ENCODE results near the gene MOCOS. TPM values are rescaled to one million over a fixed set of nuclear protein-coding genes. Genes with fewer than 3 reads are reported as not detected.

Gene MOCOS
- polyA plus RNA-seq, 1 donor (not counting 4 experiments of a cell fraction or from before 2014, with no cell fraction given) = 2.8 TPM

DNA sequence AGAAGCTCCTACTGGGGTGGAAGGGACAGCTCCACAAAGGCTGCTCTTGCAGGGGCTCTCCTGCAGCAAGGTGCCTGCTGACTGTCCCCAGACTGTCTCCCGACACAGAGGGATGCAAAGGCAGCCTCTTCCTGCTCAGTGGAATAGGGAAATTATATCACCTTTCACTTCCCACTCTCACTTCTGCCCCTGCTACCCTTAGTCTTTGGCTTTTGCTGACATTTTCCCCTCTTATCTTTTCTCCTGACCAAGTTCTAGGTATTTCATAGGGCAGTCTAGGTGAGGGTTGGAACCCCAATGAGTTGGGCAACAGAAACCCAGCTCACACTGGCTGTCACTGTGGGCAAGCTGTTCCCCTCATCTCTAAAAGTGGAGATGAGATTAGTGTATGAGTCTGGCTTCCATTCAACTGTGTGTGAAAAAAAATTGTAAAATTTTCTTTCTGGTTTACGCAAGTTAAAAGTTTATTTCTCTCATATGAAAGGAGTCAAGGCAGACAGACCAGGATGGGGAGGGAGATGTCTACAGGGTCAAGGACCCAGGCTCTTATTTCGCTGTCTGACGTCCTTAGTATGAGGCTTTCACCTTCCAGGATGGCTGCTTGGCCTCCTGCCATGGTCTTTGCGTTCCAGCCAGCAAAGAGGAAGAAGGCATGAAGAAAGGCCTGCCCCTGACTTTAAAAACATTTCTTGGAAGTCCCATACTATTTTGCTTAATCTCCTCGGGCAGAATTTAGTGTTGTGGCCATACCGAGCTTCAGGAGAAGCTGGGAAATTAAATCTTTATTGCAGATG is 7.5 kb upstream of the MOCOS start:
- Histone ChIP-seq H3K27me3 (ENCODE audit: control insufficient read depth, extremely low read depth, insufficient read depth, low read length) (no peaks in the 10 kb centered on the region), H3K4me3 (ENCODE audit: control insufficient read depth in 2 of 3, extremely low read depth in 1 of 3, insufficient read depth in 2 of 3, low read depth in 1 of 3, low read length in 3 of 3) (no peak overlapping the region), H2AFZ (ENCODE audit: control insufficient read depth, low read length) (no peak overlapping the region), H3K9ac (ENCODE audit: control insufficient read depth, extremely low read depth, insufficient read depth, low read length) (no peak overlapping the region), H3K9me1 (ENCODE audit: control insufficient read depth, extremely low read depth, insufficient read depth, low read length) (no peaks in the 10 kb centered on the region), H3K4me2 (ENCODE audit: control insufficient read depth, extremely low read depth, insufficient read depth, low read depth, low read length) (no peak overlapping the region), H3K9me3 (ENCODE audit: control insufficient read depth, low read depth, low read length) (no peaks in the 10 kb centered on the region), H4K20me1 (ENCODE audit: control insufficient read depth, extremely low read depth, insufficient read depth, low read length) (no peaks in the 10 kb centered on the region), H3K27ac (ENCODE audit: control insufficient read depth, insufficient read depth, low read length) (no peak overlapping the region), H3K36me3 (ENCODE audit: control insufficient read depth in 2 of 2, extremely low read depth in 1 of 2, insufficient read depth in 2 of 2, low read length in 2 of 2) (peaks cover 3 to 4% of the 10 kb centered on the region in 2 experiments), H3K79me2 (ENCODE audit: control insufficient read depth, insufficient read depth, low read length) (no peaks in the 10 kb centered on the region), H3K4me1 (ENCODE audit: control insufficient read depth, extremely low read depth, insufficient read depth, low read length) (no peaks in the 10 kb centered on the region)
- dilution Hi-C loops (cut with MboI; ENCODE audit: extremely low pct_ligation_motif_present, low sequenced_read_pairs) = no loop called here
- FAIRE-seq (no peak), DNase-seq (ENCODE audit: low read depth, low spot score) (no peak)
- no peak for TF ChIP-seq EZH2 (IDR thresholded peaks at IDR 0.05; ENCODE audit: low read length)
- TF ChIP-seq, protein P1, sequence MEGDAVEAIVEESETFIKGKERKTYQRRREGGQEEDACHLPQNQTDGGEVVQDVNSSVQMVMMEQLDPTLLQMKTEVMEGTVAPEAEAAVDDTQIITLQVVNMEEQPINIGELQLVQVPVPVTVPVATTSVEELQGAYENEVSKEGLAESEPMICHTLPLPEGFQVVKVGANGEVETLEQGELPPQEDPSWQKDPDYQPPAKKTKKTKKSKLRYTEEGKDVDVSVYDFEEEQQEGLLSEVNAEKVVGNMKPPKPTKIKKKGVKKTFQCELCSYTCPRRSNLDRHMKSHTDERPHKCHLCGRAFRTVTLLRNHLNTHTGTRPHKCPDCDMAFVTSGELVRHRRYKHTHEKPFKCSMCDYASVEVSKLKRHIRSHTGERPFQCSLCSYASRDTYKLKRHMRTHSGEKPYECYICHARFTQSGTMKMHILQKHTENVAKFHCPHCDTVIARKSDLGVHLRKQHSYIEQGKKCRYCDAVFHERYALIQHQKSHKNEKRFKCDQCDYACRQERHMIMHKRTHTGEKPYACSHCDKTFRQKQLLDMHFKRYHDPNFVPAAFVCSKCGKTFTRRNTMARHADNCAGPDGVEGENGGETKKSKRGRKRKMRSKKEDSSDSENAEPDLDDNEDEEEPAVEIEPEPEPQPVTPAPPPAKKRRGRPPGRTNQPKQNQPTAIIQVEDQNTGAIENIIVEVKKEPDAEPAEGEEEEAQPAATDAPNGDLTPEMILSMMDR (optimal IDR thresholded peaks at IDR 0.05 in 1 of 3, IDR thresholded peaks at IDR 0.05 in 1 of 3, conservative IDR thresholded peaks at IDR 0.05 in 1 of 3; ENCODE audit: extremely low read depth in 1 of 3, insufficient read depth in 2 of 3, low read length in 3 of 3) = no peak

DNA sequence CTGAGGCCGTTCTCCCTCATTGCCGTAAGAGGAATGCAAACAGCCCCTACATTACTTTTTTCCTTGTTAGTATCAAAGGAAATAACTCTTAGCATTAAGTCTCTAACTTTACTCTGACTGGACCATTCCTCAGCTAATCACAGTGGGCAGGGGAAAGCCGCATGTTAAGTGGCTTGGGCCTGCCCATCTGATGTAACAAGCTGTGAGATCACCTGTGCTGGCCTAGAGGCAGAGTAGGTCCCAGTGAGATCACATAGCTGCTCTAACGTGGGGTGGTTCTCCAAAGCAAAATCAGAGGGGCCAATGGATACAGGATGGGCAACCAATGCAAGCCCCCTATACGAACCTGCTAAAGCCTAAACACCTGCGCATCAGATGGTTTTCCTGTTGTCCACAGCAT is 5.9 kb upstream of the MOCOS start:
- H4K20me1 ChIP-seq (ENCODE audit: control insufficient read depth, extremely low read depth, insufficient read depth, low read length) = no peaks in the 10 kb centered on the region
- no peaks in the 10 kb centered on the region for H3K27me3 ChIP-seq (ENCODE audit: control insufficient read depth, extremely low read depth, insufficient read depth, low read length)
- FAIRE-seq (no peak), DNase-seq (ENCODE audit: low read depth, low spot score) (no peak)
- no peak overlapping the region for H2AFZ ChIP-seq (ENCODE audit: control insufficient read depth, low read length)
- H3K36me3 ChIP-seq (ENCODE audit: control insufficient read depth in 2 of 2, extremely low read depth in 1 of 2, insufficient read depth in 2 of 2, low read length in 2 of 2) = peaks cover 0 to 2% of the 10 kb centered on the region in 2 experiments
- no peaks in the 10 kb centered on the region for H3K79me2 ChIP-seq (ENCODE audit: control insufficient read depth, insufficient read depth, low read length)
- TF ChIP-seq, protein P1 (optimal IDR thresholded peaks at IDR 0.05 in 1 of 3, IDR thresholded peaks at IDR 0.05 in 1 of 3, conservative IDR thresholded peaks at IDR 0.05 in 1 of 3; ENCODE audit: extremely low read depth in 1 of 3, insufficient read depth in 2 of 3, low read length in 3 of 3) = no peak
- TF ChIP-seq EZH2 (IDR thresholded peaks at IDR 0.05; ENCODE audit: low read length) = no peak
- no peak overlapping the region for H3K27ac ChIP-seq (ENCODE audit: control insufficient read depth, insufficient read depth, low read length)
- H3K9ac ChIP-seq (ENCODE audit: control insufficient read depth, extremely low read depth, insufficient read depth, low read length) = no peak overlapping the region
- no peaks in the 10 kb centered on the region for H3K9me1 ChIP-seq (ENCODE audit: control insufficient read depth, extremely low read depth, insufficient read depth, low read length)
- H3K4me2 ChIP-seq (ENCODE audit: control insufficient read depth, extremely low read depth, insufficient read depth, low read depth, low read length) = no peak overlapping the region
- dilution Hi-C loops (cut with MboI; ENCODE audit: extremely low pct_ligation_motif_present, low sequenced_read_pairs) = no loop called here
- H3K4me1 ChIP-seq (ENCODE audit: control insufficient read depth, extremely low read depth, insufficient read depth, low read length) = no peaks in the 10 kb centered on the region
- no peak overlapping the region for H3K4me3 ChIP-seq (ENCODE audit: control insufficient read depth in 2 of 3, extremely low read depth in 1 of 3, insufficient read depth in 2 of 3, low read depth in 1 of 3, low read length in 3 of 3)
- no peaks in the 10 kb centered on the region for H3K9me3 ChIP-seq (ENCODE audit: control insufficient read depth, low read depth, low read length)

Measured in keratinocyte (primary cell).